Activated CD8-positive, alpha-beta T cell treated with anti-CD3 and anti-CD28 coated beads for 36 hours (primary cell): Measurements from ENCODE around the gene B3GALT6. TPM values are rescaled to one million over a fixed set of nuclear protein-coding genes. Genes with fewer than 3 reads are reported as not detected.

Experiments used
- ATAC-seq: fragments of 200-7000 bp; cut with Tn5 transposase; one replicate; pipeline ENCODE4 v1.10.0; 2021; ENCODE audit warnings: mild to moderate bottlenecking, moderate library complexity
- CTCF ChIA-PET: fragments of 350-600 bp; sonication (Branson Sonifier 250); formaldehyde crosslinking; loops from one replicate; lab custom pipeline; 2021; ENCODE audit warnings: antibody characterized with exemption; lab: Charles Lee
- POLR2A ChIA-PET: fragments of 350-600 bp; sonication (Branson Sonifier 250); formaldehyde crosslinking; loops from one replicate; lab custom pipeline; 2021; ENCODE audit warnings: antibody characterized with exemption; lab: Charles Lee
- DNase-seq: peaks from one replicate; pipeline ENCODE4 v3.0.0-alpha.2; 2020
- H3K27ac Mint-ChIP-seq: one replicate; pipeline ENCODE4 v1.8.0; 2021; ENCODE audit warnings: mild to moderate bottlenecking, mixed read lengths
- H3K27me3 Mint-ChIP-seq: one replicate; pipeline ENCODE4 v1.8.0; 2021; ENCODE audit warnings: mixed read lengths
- H3K36me3 Mint-ChIP-seq: one replicate; pipeline ENCODE4 v1.8.0; 2021; ENCODE audit warnings: low read depth, mixed read lengths
- H3K4me1 Mint-ChIP-seq: one replicate; pipeline ENCODE4 v1.8.0; 2021; ENCODE audit warnings: low read depth, mixed read lengths
- H3K4me3 Mint-ChIP-seq: one replicate; pipeline ENCODE4 v1.8.0; 2021; ENCODE audit warnings: mild to moderate bottlenecking, moderate library complexity, mixed read lengths
- H3K9me3 Mint-ChIP-seq: one replicate; pipeline ENCODE4 v1.8.0; 2021; ENCODE audit warnings: mixed read lengths
- CTCF ChIP-seq: fragments of 200-600 bp; IDR thresholded peaks from one replicate; pipeline ENCODE4 v1.8.0; 2022; ENCODE audit warnings: antibody characterized with exemption, mild to moderate bottlenecking
- intact Hi-C: fragments of 100-400 bp; cut with micrococcal nuclease; formaldehyde crosslinking; loops from one replicate; pipeline ENCODE4 v1.10.0; 2022
- total RNA-seq, 2 experiments: library from RNA; stranded (reverse); gene quantifications; one replicate each; pipeline ENCODE4 v1.2.3, GENCODE V29; 2021

Gene B3GALT6
- total RNA-seq, 2 experiments from 2014 or later: 13.1 to 14.3 TPM

DNA sequence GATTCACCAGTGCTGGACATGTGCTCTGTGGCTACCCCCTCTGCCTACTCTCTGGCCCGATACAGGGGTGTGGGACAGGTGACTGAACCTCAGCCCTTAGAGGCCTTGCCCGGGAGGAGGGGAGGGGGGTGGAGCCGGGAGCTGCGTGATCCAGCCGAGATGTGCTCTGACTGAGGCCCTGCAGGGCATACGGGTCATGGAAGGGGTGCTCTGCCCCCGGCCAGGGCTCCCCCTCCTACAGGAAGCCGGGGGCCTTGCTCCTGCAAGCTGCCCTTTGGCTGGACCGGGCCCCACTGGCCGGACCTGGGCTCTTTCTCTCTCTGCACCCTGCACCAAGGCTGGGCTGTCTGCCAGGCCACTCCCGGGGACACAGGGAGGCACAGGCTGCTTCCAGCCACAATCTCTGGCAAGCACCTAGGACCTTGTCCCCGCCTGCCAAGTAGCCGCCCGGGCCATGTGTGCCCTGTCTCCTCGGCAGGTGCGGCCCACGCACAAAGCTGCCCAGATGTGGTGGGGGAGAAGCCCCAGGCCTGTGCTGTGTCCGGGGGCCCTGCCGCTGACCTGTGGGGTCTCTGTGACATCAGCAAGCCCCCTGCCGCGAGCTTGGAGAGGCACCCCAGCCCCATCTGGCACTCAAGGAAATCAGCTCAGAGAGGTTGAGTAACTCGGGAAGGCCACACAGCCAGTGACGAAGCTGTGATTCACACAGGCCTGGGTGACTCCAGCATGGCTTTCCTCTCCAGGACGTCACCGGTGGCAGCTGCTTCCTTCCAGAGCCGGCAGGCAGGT, 49.7 kb downstream of the B3GALT6 start:
- CTCF ChIA-PET: no interaction called here
- H3K27ac Mint-ChIP-seq: no peak overlapping the region
- ATAC-seq (peak; percentile 52), DNase-seq (peak; percentile 40)
- no peaks in the 10 kb centered on the region for H3K27me3 Mint-ChIP-seq
- H3K36me3 Mint-ChIP-seq: no peaks in the 10 kb centered on the region
- H3K4me3 Mint-ChIP-seq: no peak overlapping the region
- H3K4me1 Mint-ChIP-seq: peaks cover 2% of the 10 kb centered on the region
- no peak for TF ChIP-seq CTCF
- POLR2A ChIA-PET: interaction anchor here (1.4 kb wide), 1 partner anchor 24 kb away, joined by 4 read pairs; no protein-coding TSS in a partner anchor
- intact Hi-C loops: no loop called here
- H3K9me3 Mint-ChIP-seq: no peaks in the 10 kb centered on the region

GRCh38 chr1:1282998-1283397, 51.0 kb downstream of the B3GALT6 start:
- ChIA-PET POLR2A (no interaction called here), CTCF (no interaction called here)

GRCh38 chr1:1283821-1284220, 51.8 kb downstream of the B3GALT6 start:
- intact Hi-C loops: no loop called here
- H3K4me1 Mint-ChIP-seq: peaks cover 2% of the 10 kb centered on the region
- peak; percentile 41 for DNase-seq
- no peak overlapping the region for H3K4me3 Mint-ChIP-seq
- TF ChIP-seq CTCF: no peak
- H3K27me3 Mint-ChIP-seq: no peaks in the 10 kb centered on the region
- ChIA-PET CTCF (no interaction called here), POLR2A (no interaction called here)
- H3K36me3 Mint-ChIP-seq: no peaks in the 10 kb centered on the region
- H3K9me3 Mint-ChIP-seq: no peaks in the 10 kb centered on the region
- no peak overlapping the region for H3K27ac Mint-ChIP-seq
- peak; percentile 41 for ATAC-seq

More at GRCh38 chr1:1282998-1283397, 51.0 kb downstream of the B3GALT6 start:
- Mint-ChIP-seq H3K27ac (no peak overlapping the region), H3K36me3 (no peaks in the 10 kb centered on the region), H3K4me3 (no peak overlapping the region), H3K27me3 (no peaks in the 10 kb centered on the region), H3K4me1 (peaks cover 2% of the 10 kb centered on the region), H3K9me3 (no peaks in the 10 kb centered on the region)
- ATAC-seq (peak; percentile 45), DNase-seq (peak; percentile 55)
- intact Hi-C loops: no loop called here
- TF ChIP-seq CTCF: no peak

Other genes with a start within 250 kb of the B3GALT6 start
- 1 to 10 TPM; 5.7 to 9.0 TPM for gene HES4, start 232.1 kb upstream of the B3GALT6 start, total RNA-seq
- 100 to 1,000 TPM in 1 of 2 experiments, 10 to 100 TPM in 1; 94.5 to 102 TPM for gene ISG15, start 218.7 kb upstream of the B3GALT6 start, total RNA-seq
- 10 to 100 TPM; 64.9 to 68.0 TPM for gene AGRN, start 212.1 kb upstream of the B3GALT6 start, total RNA-seq
- gene RNF223, start 157.9 kb upstream of the B3GALT6 start, total RNA-seq: not detected
- 10 to 100 TPM; 17.5 to 20.3 TPM for gene C1orf159, start 116.1 kb upstream of the B3GALT6 start, total RNA-seq
- not detected for gene TTLL10, start 58.4 kb upstream of the B3GALT6 start, total RNA-seq
- 100 to 1,000 TPM; 126 to 135 TPM for gene TNFRSF18, start 25.6 kb upstream of the B3GALT6 start, total RNA-seq
- 100 to 1,000 TPM; 137 to 142 TPM for gene TNFRSF4, start 18.1 kb upstream of the B3GALT6 start, total RNA-seq
- 10 to 100 TPM; 81.5 to 87.5 TPM for gene SDF4, start 236 bp upstream of the B3GALT6 start, total RNA-seq
- gene C1QTNF12, start 14.5 kb downstream of the B3GALT6 start, total RNA-seq: 1 to 10 TPM; 2.6 to 4.9 TPM
- gene UBE2J2, start 41.6 kb downstream of the B3GALT6 start, total RNA-seq: 10 to 100 TPM; 52.3 to 59.2 TPM
- 1 to 10 TPM; 4.9 to 5.6 TPM for gene SCNN1D, start 48.2 kb downstream of the B3GALT6 start, total RNA-seq
- 10 to 100 TPM; 41.1 to 42.5 TPM for gene ACAP3, start 75.7 kb downstream of the B3GALT6 start, total RNA-seq
- gene PUSL1, start 76.4 kb downstream of the B3GALT6 start, total RNA-seq: 10 to 100 TPM; 23.9 to 25.4 TPM
- gene INTS11, start 92.4 kb downstream of the B3GALT6 start, total RNA-seq: 100 to 1,000 TPM; 110 to 122 TPM
- gene CPTP, start 92.6 kb downstream of the B3GALT6 start, total RNA-seq: 10 to 100 TPM in 1 of 2 experiments, 1 to 10 TPM in 1; 8.4 to 11.0 TPM
- under 1 TPM; 0.13 to 0.14 TPM for gene TAS1R3, start 99.0 kb downstream of the B3GALT6 start, total RNA-seq
- gene DVL1, start 117.2 kb downstream of the B3GALT6 start, total RNA-seq: 10 to 100 TPM; 37.2 to 39.2 TPM
- under 1 TPM; 0.92 to 0.98 TPM for gene MXRA8, start 126.3 kb downstream of the B3GALT6 start, total RNA-seq
- 100 to 1,000 TPM; 127 TPM for gene AURKAIP1, start 143.0 kb downstream of the B3GALT6 start, total RNA-seq
- 10 to 100 TPM; 86.3 to 92.4 TPM for gene CCNL2, start 167.1 kb downstream of the B3GALT6 start, total RNA-seq
- gene MRPL20, start 175.1 kb downstream of the B3GALT6 start, total RNA-seq: 100 to 1,000 TPM; 127 to 129 TPM
- not detected for gene ANKRD65, start 189.0 kb downstream of the B3GALT6 start, total RNA-seq
- under 1 TPM; 0.72 to 0.97 TPM for gene VWA1, start 203.5 kb downstream of the B3GALT6 start, total RNA-seq
- 1 to 10 TPM in 1 of 2 experiments, under 1 TPM in 1; 0.99 to 1.8 TPM for gene ATAD3C, start 217.5 kb downstream of the B3GALT6 start, total RNA-seq
- gene ATAD3B, start 239.5 kb downstream of the B3GALT6 start, total RNA-seq: 10 to 100 TPM; 42.5 to 48.1 TPM